Measurements from ENCODE around the gene CCDC80.

Gene CCDC80

GRCh38 chr3:112651516-112651915 is 10.6 kb upstream of the CCDC80 start:
- H3K4me3 ChIP-seq (replicated peaks; ENCODE audit: insufficient read depth, low read length) = no peak overlapping the region
- no peaks in the 10 kb centered on the region for H3K27me3 ChIP-seq (ENCODE audit: insufficient read depth, poor library complexity, severe bottlenecking)
- DNase-seq (ENCODE audit: low read depth in 1 of 2, low spot score in 1 of 2) = no peak
- no peak for TF ChIP-seq REST (IDR thresholded peaks at IDR 0.05; ENCODE audit: insufficient replicate concordance, low read depth)
- no peak for TF ChIP-seq POLR2AphosphoS5 (IDR thresholded peaks at IDR 0.05; ENCODE audit: low read depth)
- TF ChIP-seq, protein P1, sequence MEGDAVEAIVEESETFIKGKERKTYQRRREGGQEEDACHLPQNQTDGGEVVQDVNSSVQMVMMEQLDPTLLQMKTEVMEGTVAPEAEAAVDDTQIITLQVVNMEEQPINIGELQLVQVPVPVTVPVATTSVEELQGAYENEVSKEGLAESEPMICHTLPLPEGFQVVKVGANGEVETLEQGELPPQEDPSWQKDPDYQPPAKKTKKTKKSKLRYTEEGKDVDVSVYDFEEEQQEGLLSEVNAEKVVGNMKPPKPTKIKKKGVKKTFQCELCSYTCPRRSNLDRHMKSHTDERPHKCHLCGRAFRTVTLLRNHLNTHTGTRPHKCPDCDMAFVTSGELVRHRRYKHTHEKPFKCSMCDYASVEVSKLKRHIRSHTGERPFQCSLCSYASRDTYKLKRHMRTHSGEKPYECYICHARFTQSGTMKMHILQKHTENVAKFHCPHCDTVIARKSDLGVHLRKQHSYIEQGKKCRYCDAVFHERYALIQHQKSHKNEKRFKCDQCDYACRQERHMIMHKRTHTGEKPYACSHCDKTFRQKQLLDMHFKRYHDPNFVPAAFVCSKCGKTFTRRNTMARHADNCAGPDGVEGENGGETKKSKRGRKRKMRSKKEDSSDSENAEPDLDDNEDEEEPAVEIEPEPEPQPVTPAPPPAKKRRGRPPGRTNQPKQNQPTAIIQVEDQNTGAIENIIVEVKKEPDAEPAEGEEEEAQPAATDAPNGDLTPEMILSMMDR (IDR thresholded peaks at IDR 0.05; ENCODE audit: insufficient read depth, low read length) = no peak
- no peak for TF ChIP-seq GABPA (IDR thresholded peaks at IDR 0.05; ENCODE audit: low read depth)
- TF ChIP-seq SPI1 (IDR thresholded peaks at IDR 0.05; ENCODE audit: borderline replicate concordance, low read depth) = no peak
- H3K27ac ChIP-seq (replicated peaks) = no peak overlapping the region

DNA sequence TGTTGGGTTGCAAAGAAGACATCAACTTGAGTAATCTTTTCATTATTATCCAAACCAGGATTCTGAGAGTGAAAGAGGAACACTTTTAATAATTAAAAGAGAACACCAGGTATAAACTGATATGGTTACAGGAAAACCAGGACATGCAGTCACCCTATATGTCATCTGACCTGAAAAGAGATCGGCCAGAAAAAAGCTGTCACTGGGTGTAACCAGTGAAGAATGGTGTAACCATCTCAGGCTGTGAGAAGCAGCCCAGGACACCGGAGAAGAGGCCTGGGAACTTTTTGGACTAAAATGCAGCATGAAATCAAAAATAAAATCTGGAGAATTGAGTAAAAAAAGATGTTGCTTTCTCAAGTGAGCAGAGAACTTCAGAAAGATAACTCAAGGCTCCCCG is 10.1 kb upstream of the CCDC80 start:
- DNase-seq (ENCODE audit: low read depth in 1 of 2, low spot score in 1 of 2) = no peak
- H3K4me3 ChIP-seq (replicated peaks; ENCODE audit: insufficient read depth, low read length) = no peak overlapping the region
- H3K27me3 ChIP-seq (ENCODE audit: insufficient read depth, poor library complexity, severe bottlenecking) = no peaks in the 10 kb centered on the region
- TF ChIP-seq SPI1 (IDR thresholded peaks at IDR 0.05; ENCODE audit: borderline replicate concordance, low read depth) (no peak), GABPA (IDR thresholded peaks at IDR 0.05; ENCODE audit: low read depth) (no peak), POLR2AphosphoS5 (IDR thresholded peaks at IDR 0.05; ENCODE audit: low read depth) (no peak), REST (IDR thresholded peaks at IDR 0.05; ENCODE audit: insufficient replicate concordance, low read depth) (no peak)
- TF ChIP-seq, protein P1 (IDR thresholded peaks at IDR 0.05; ENCODE audit: insufficient read depth, low read length) = no peak
- H3K27ac ChIP-seq (replicated peaks) = no peak overlapping the region

DNA sequence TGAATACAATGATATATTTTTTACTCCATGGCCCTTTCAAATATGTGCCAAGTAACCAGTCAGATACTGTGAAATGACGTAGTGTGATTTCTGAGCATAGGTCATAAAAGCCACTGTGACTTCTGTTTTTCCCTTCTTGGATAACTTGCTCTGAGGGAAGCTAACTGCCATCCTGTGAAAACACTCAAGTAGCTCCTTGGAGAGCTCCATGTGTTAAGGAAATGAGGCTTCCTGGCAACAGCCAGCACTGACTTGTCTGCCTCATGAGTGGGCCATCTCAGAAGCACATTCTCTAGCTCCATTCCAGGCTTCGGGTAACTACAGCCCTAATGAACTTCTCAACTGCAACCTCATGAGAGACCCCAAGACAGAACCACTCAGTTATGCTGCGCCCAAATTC is 9.5 kb upstream of the CCDC80 start:
- H3K4me3 ChIP-seq (replicated peaks; ENCODE audit: insufficient read depth, low read length) = no peak overlapping the region
- DNase-seq (ENCODE audit: low read depth in 1 of 2, low spot score in 1 of 2) = no peak
- no peaks in the 10 kb centered on the region for H3K27me3 ChIP-seq (ENCODE audit: insufficient read depth, poor library complexity, severe bottlenecking)
- H3K27ac ChIP-seq (replicated peaks) = no peak overlapping the region
- TF ChIP-seq GABPA (IDR thresholded peaks at IDR 0.05; ENCODE audit: low read depth) (no peak), SPI1 (IDR thresholded peaks at IDR 0.05; ENCODE audit: borderline replicate concordance, low read depth) (no peak), REST (IDR thresholded peaks at IDR 0.05; ENCODE audit: insufficient replicate concordance, low read depth) (no peak), POLR2AphosphoS5 (IDR thresholded peaks at IDR 0.05; ENCODE audit: low read depth) (no peak)
- TF ChIP-seq, protein P1 (IDR thresholded peaks at IDR 0.05; ENCODE audit: insufficient read depth, low read length) = no peak

Data from HL-60 (cell line).